Stomach smooth muscle (tissue), 2 donors: Measurements from ENCODE around the gene ATP4B.

Experiments used
- H3K27ac ChIP-seq: one replicate; pipeline ENCODE4 v1.7.0; 2013; ENCODE audit warnings: mild to moderate bottlenecking, low read length, inconsistent platforms
- H3K27me3 ChIP-seq, 2 donors: one replicate each; pipeline ENCODE4 v1.7.0; 2013; ENCODE audit warnings: low read length in 2 of 2; ENCODE audit not compliant: insufficient read depth in 2 of 2, control insufficient read depth in 1 of 2
- H3K36me3 ChIP-seq, 2 donors: one replicate each; pipeline ENCODE4 v1.7.0; 2013; ENCODE audit warnings: low read length in 2 of 2; ENCODE audit not compliant: control insufficient read depth in 2 of 2, insufficient read depth in 2 of 2
- H3K4me1 ChIP-seq: one replicate; pipeline ENCODE4 v1.7.0; 2013; ENCODE audit warnings: low read length; ENCODE audit not compliant: control insufficient read depth, insufficient read depth
- H3K4me3 ChIP-seq, 2 donors: one replicate each; pipeline ENCODE4 v1.7.0; 2013; ENCODE audit warnings: low read length in 2 of 2
- H3K9ac ChIP-seq, 2 donors: one replicate each; pipeline ENCODE4 v1.7.0; 2013; ENCODE audit warnings: low read length in 2 of 2, mild to moderate bottlenecking in 1 of 2
- H3K9me3 ChIP-seq, 2 donors: one replicate each; pipeline ENCODE4 v1.7.0; 2013; ENCODE audit warnings: low read length in 2 of 2; ENCODE audit not compliant: control insufficient read depth in 2 of 2
- donor health status: healthy.
- donor health status: Pancreatic carcinoma.

Gene ATP4B

GRCh38 chr13:113655346-113656002 is 2.5 kb downstream of the ATP4B start:
- Histone ChIP-seq H3K9me3 (no peaks in the 10 kb centered on the region), H3K4me1 (peaks cover 3% of the 10 kb centered on the region), H3K27ac (no peak overlapping the region), H3K36me3 (no peaks in the 10 kb centered on the region), H3K27me3 (no peaks in the 10 kb centered on the region), H3K9ac (no peak overlapping the region), H3K4me3 (no peak overlapping the region)

- Histone ChIP-seq H3K9ac (no peak overlapping the region), H3K9me3 (no peaks in the 10 kb centered on the region), H3K27ac (no peak overlapping the region), H3K4me1 (peaks cover 3% of the 10 kb centered on the region), H3K27me3 (no peaks in the 10 kb centered on the region), H3K4me3 (no peak overlapping the region), H3K36me3 (no peaks in the 10 kb centered on the region)
Measured at GRCh38 chr13:113654591-113655345, 3.2 kb downstream of the ATP4B start.

- H3K27ac ChIP-seq = no peak overlapping the region
- no peak overlapping the region for H3K9ac ChIP-seq
- H3K4me3 ChIP-seq = no peak overlapping the region
- peaks cover 3% of the 10 kb centered on the region for H3K4me1 ChIP-seq
- no peaks in the 10 kb centered on the region for H3K36me3 ChIP-seq
- H3K9me3 ChIP-seq = no peaks in the 10 kb centered on the region
- no peaks in the 10 kb centered on the region for H3K27me3 ChIP-seq
Measured at GRCh38 chr13:113654175-113654560, 3.8 kb downstream of the ATP4B start.

GRCh38 chr13:113653264-113654174 is 4.5 kb downstream of the ATP4B start:
- no peaks in the 10 kb centered on the region for H3K27me3 ChIP-seq
- no peak overlapping the region for H3K27ac ChIP-seq
- peaks cover 3% of the 10 kb centered on the region for H3K4me1 ChIP-seq

GRCh38 chr13:113652404-113653263 is 5.4 kb downstream of the ATP4B start:
- Histone ChIP-seq H3K9ac (no peak overlapping the region), H3K36me3 (no peaks in the 10 kb centered on the region), H3K9me3 (no peaks in the 10 kb centered on the region), H3K4me1 (peaks cover 6% of the 10 kb centered on the region), H3K27me3 (no peaks in the 10 kb centered on the region), H3K4me3 (no peak overlapping the region), H3K27ac (no peak overlapping the region)

More at GRCh38 chr13:113653264-113654174, 4.5 kb downstream of the ATP4B start:
- no peak overlapping the region for H3K4me3 ChIP-seq
- H3K9me3 ChIP-seq = no peaks in the 10 kb centered on the region
- no peaks in the 10 kb centered on the region for H3K36me3 ChIP-seq
- H3K9ac ChIP-seq = no peak overlapping the region

- H3K36me3 ChIP-seq = no peaks in the 10 kb centered on the region
- H3K27me3 ChIP-seq = no peaks in the 10 kb centered on the region
- no peaks in the 10 kb centered on the region for H3K9me3 ChIP-seq
- no peak overlapping the region for H3K9ac ChIP-seq
- no peak overlapping the region for H3K4me3 ChIP-seq
- peaks cover 13% of the 10 kb centered on the region for H3K4me1 ChIP-seq
- H3K27ac ChIP-seq = no peak overlapping the region
Measured at GRCh38 chr13:113651511-113652403, 6.2 kb downstream of the ATP4B start.

- Histone ChIP-seq H3K4me1 (peaks cover 13% of the 10 kb centered on the region), H3K27me3 (no peaks in the 10 kb centered on the region), H3K27ac (no peak overlapping the region), H3K9me3 (no peaks in the 10 kb centered on the region), H3K9ac (no peak overlapping the region), H3K4me3 (no peak overlapping the region), H3K36me3 (no peaks in the 10 kb centered on the region)
Measured at GRCh38 chr13:113650731-113651148, 7.3 kb downstream of the ATP4B start.

- Histone ChIP-seq H3K36me3 (no peaks in the 10 kb centered on the region), H3K4me1 (peaks cover 13% of the 10 kb centered on the region), H3K27ac (no peak overlapping the region), H3K4me3 (no peak overlapping the region), H3K9ac (no peak overlapping the region), H3K9me3 (no peaks in the 10 kb centered on the region), H3K27me3 (no peaks in the 10 kb centered on the region)
Measured at GRCh38 chr13:113650275-113650674, 7.7 kb downstream of the ATP4B start.

- peaks cover 13% of the 10 kb centered on the region for H3K4me1 ChIP-seq
- H3K36me3 ChIP-seq = no peaks in the 10 kb centered on the region
- no peak overlapping the region for H3K9ac ChIP-seq
- H3K27me3 ChIP-seq = no peaks in the 10 kb centered on the region
- no peaks in the 10 kb centered on the region for H3K9me3 ChIP-seq
- H3K4me3 ChIP-seq = no peak overlapping the region
- no peak overlapping the region for H3K27ac ChIP-seq
Measured at GRCh38 chr13:113649212-113649611, 8.8 kb downstream of the ATP4B start.
